Naive thymus-derived CD4-positive, alpha-beta T cell (primary cell): Measurements from ENCODE around the gene SLF2. TPM values are rescaled to one million over a fixed set of nuclear protein-coding genes. Genes with fewer than 3 reads are reported as not detected.

ENCODE experiments used
- ATAC-seq: fragments of 150-1000 bp; cut with Tn5 transposase; 2 replicates; pipeline ENCODE4 v1.10.0; 2021; ENCODE audit warnings: mild to moderate bottlenecking, moderate library complexity
- CTCF ChIA-PET: fragments of 350-600 bp; sonication (Branson Sonifier 250); formaldehyde crosslinking; loops from one replicate; lab custom pipeline; 2021; ENCODE audit warnings: antibody characterized with exemption; lab: Charles Lee
- POLR2A ChIA-PET: fragments of 350-600 bp; sonication (Branson Sonifier 250); formaldehyde crosslinking; loops from one replicate; lab custom pipeline; 2021; ENCODE audit warnings: antibody characterized with exemption, inconsistent platforms; lab: Charles Lee
- DNase-seq, 9 donors: peaks; one replicate each; pipeline versions ENCODE4 v3.0.0 to v3.0.0-alpha.2; 2020 to 2022; ENCODE audit warnings: mixed read lengths in 1 of 9
- H3K27ac ChIP-seq: one replicate; pipeline ENCODE4 v1.7.0; 2013; ENCODE audit warnings: mild to moderate bottlenecking, low read depth, low read length, moderate library complexity
- H3K27me3 ChIP-seq, 2 donors: one replicate each; pipeline ENCODE4 v1.7.0; 2013; ENCODE audit warnings: low read length in 2 of 2, mild to moderate bottlenecking in 2 of 2, moderate library complexity in 2 of 2; ENCODE audit not compliant: control insufficient read depth in 2 of 2, insufficient read depth in 2 of 2
- H3K36me3 ChIP-seq, 3 experiments: 1 replicate in 2 of 3; 2 replicates in 1 of 3; pipeline ENCODE4 v1.7.0; 2013; ENCODE audit warnings: low read length in 3 of 3, mild to moderate bottlenecking in 3 of 3, moderate library complexity in 1 of 3; ENCODE audit not compliant: insufficient read depth in 3 of 3, control insufficient read depth in 2 of 3
- H3K4me1 ChIP-seq, 2 donors: one replicate each; pipeline ENCODE4 v1.7.0; 2013; ENCODE audit warnings: low read length in 2 of 2, mild to moderate bottlenecking in 2 of 2, moderate library complexity in 1 of 2; ENCODE audit not compliant: control insufficient read depth in 2 of 2, insufficient read depth in 2 of 2
- H3K4me3 ChIP-seq: 2 replicates; pipeline ENCODE4 v1.7.0; 2013; ENCODE audit warnings: mild to moderate bottlenecking, low read length
- H3K9me3 ChIP-seq, 3 experiments: 1 replicate in 2 of 3; 2 replicates in 1 of 3; pipeline ENCODE4 v1.7.0; 2013; ENCODE audit warnings: low read length in 3 of 3; ENCODE audit not compliant: control insufficient read depth in 2 of 3
- H3K27ac Mint-ChIP-seq, 9 donors: one replicate each; pipeline ENCODE4 v1.8.0; 2020 to 2022; ENCODE audit warnings: mixed read lengths in 9 of 9, mild to moderate bottlenecking in 8 of 9, moderate library complexity in 5 of 9, inconsistent platforms in 2 of 9
- H3K27me3 Mint-ChIP-seq, 5 donors: one replicate each; pipeline ENCODE4 v1.8.0; 2021 to 2022; ENCODE audit warnings: mixed read lengths in 5 of 5, mild to moderate bottlenecking in 1 of 5
- H3K36me3 Mint-ChIP-seq, 5 donors: one replicate each; pipeline ENCODE4 v1.8.0; 2020 to 2022; ENCODE audit warnings: mixed read lengths in 5 of 5, mild to moderate bottlenecking in 3 of 5, inconsistent platforms in 1 of 5
- H3K4me1 Mint-ChIP-seq, 7 donors: one replicate each; pipeline ENCODE4 v1.8.0; 2020 to 2022; ENCODE audit warnings: mixed read lengths in 7 of 7, mild to moderate bottlenecking in 3 of 7, inconsistent platforms in 1 of 7
- H3K4me3 Mint-ChIP-seq, 10 donors: one replicate each; pipeline ENCODE4 v1.8.0; 2020 to 2022; ENCODE audit warnings: mild to moderate bottlenecking in 10 of 10, mixed read lengths in 10 of 10, moderate library complexity in 6 of 10, inconsistent platforms in 2 of 10
- H3K9me3 Mint-ChIP-seq, 11 donors: one replicate each; pipeline ENCODE4 v1.8.0; 2020 to 2022; ENCODE audit warnings: mixed read lengths in 11 of 11, mild to moderate bottlenecking in 4 of 11, inconsistent platforms in 1 of 11, moderate library complexity in 1 of 11
- intact Hi-C, 2 donors: fragments of 100-400 bp; cut with micrococcal nuclease; formaldehyde crosslinking; loops; one replicate each; pipeline ENCODE4 v1.15.1; 2023
- polyA plus RNA-seq, 2 donors: library from polyadenylated mRNA; unstranded; fragments of 300-500 nt; fragmentation: Illumina TruSeq; gene quantifications; one replicate each; pipeline ENCODE4 v1.2.3, GENCODE V29; 2021
- total RNA-seq, 6 experiments: library from RNA in 5 of 6; stranded (reverse) in 5 of 6; gene quantifications; 1 replicate in 5 of 6; 2 replicates in 1 of 6; pipeline ENCODE4 v1.2.3 and lab custom pipeline; 2021 to 2026

The SLF2 gene
- total and polyA plus RNA-seq, 7 experiments from 2014 or later: 10.9 to 43.7 (median 24.0) TPM

GRCh38 chr10:100998183-100998990 lies 85.6 kb downstream of the SLF2 start:
- Mint-ChIP-seq H3K27ac (peak overlapping the region; percentile 88 to 99 (median 94)), H3K27me3 (no peaks in the 10 kb centered on the region), H3K4me1 (peaks cover 15 to 37% (median 23%) of the 10 kb centered on the region in 7 donors), H3K9me3 (no peaks in the 10 kb centered on the region), H3K4me3 (peak overlapping the region; percentile 87 to 98 (median 92)), H3K36me3 (peaks cover 0 to 10% (median 3%) of the 10 kb centered on the region in 5 donors)
- peak overlapping the region; percentile 87 for H3K4me3 ChIP-seq
- H3K27ac ChIP-seq: peak overlapping the region; percentile 99
- no peaks in the 10 kb centered on the region for H3K27me3 ChIP-seq
- H3K36me3 ChIP-seq: peaks cover 0 to 23% (median 0%) of the 10 kb centered on the region in 3 experiments
- intact Hi-C loops: loop anchor here (1.0 to 5.0 kb wide), 4 partner anchors 62 to 436 kb away; partner anchors contain the start of genes BTRC (in 1 of the 2) and KAZALD1 (in 1 of the 2)
- ATAC-seq (peak; percentile 22), DNase-seq (peak; percentile 52 to 75 (median 68))
- ChIA-PET POLR2A (interaction anchor here (0.7 to 4.8 kb wide), 13 partner anchors 8 to 86 kb away, joined by 3 to 65 read pairs (median 5); partner anchors contain the start of genes MRPL43, PDZD7, SEMA4G and SFXN3), CTCF (interaction anchor here (0.7 to 7.9 kb wide), 13 partner anchors 8 to 1144 kb away, joined by 3 to 56 read pairs (median 3); partner anchors contain the start of genes KAZALD1, MRPL43, PDZD7 and SFXN3)
- no peaks in the 10 kb centered on the region for H3K9me3 ChIP-seq
- peaks cover 20 to 22% of the 10 kb centered on the region in 2 donors for H3K4me1 ChIP-seq

GRCh38 chr10:100998991-100999741 lies 86.4 kb downstream of the SLF2 start:
- no peaks in the 10 kb centered on the region for H3K27me3 Mint-ChIP-seq
- peak overlapping the region; percentile 87 for H3K4me3 ChIP-seq
- peaks cover 0 to 22% (median 0%) of the 10 kb centered on the region in 3 experiments for H3K36me3 ChIP-seq
- intact Hi-C loops: loop anchor here (1.0 to 5.0 kb wide), 8 partner anchors 15 to 464 kb away; partner anchors contain the start of genes SLF2 (in 2 of the 2), BTRC (in 1 of the 2), HIF1AN (in 1 of the 2) and KAZALD1 (in 1 of the 2)
- peak overlapping the region; percentile 88 to 99 (median 94) for H3K27ac Mint-ChIP-seq
- H3K36me3 Mint-ChIP-seq: peaks cover 0 to 10% (median 0%) of the 10 kb centered on the region in 5 donors
- ATAC-seq (peak; percentile 82), DNase-seq (peak; percentile 69 to 90 (median 82))
- no peaks in the 10 kb centered on the region for H3K9me3 Mint-ChIP-seq
- peaks cover 15 to 37% (median 23%) of the 10 kb centered on the region in 7 donors for H3K4me1 Mint-ChIP-seq
- no peaks in the 10 kb centered on the region for H3K9me3 ChIP-seq
- H3K27ac ChIP-seq: peak overlapping the region; percentile 99
- peak overlapping the region; percentile 87 to 98 (median 92) for H3K4me3 Mint-ChIP-seq
- H3K27me3 ChIP-seq: no peaks in the 10 kb centered on the region
- ChIA-PET CTCF (interaction anchor here (0.7 to 7.9 kb wide), 4 partner anchors 16 to 1921 kb away, joined by 3 to 56 read pairs (median 4); no protein-coding TSS in a partner anchor), POLR2A (interaction anchor here (0.7 to 4.8 kb wide), 8 partner anchors 9 to 86 kb away, joined by 3 to 65 read pairs (median 3); partner anchors contain the start of genes MRPL43, PDZD7, SEMA4G and SFXN3)
- H3K4me1 ChIP-seq: peaks cover 20 to 22% of the 10 kb centered on the region in 2 donors

GRCh38 chr10:100999742-101000126 lies 87.0 kb downstream of the SLF2 start, which contains the start of gene LZTS2:
LZTS2 (plus strand) TSS chr10:100999808; CDS start chr10:101002539, 2,731 bp downstream.
- H3K27ac Mint-ChIP-seq: peak within 1 kb of the TSS; percentile 88 to 99 (median 94)
- no peaks in the 10 kb centered on the region for H3K9me3 ChIP-seq
- H3K4me1 ChIP-seq: peaks cover 20 to 22% of the 10 kb centered on the region in 2 donors
- ChIA-PET CTCF (interaction anchor here (0.7 to 7.9 kb wide), 2 partner anchors 16 to 1921 kb away, joined by 3 to 56 read pairs; no protein-coding TSS in a partner anchor), POLR2A (interaction anchor here (0.9 to 4.8 kb wide), 5 partner anchors 8 to 31 kb away, joined by 3 to 65 read pairs (median 3); partner anchors contain the start of genes MRPL43, PDZD7, SFXN3 and TWNK)
- no peaks in the 10 kb centered on the region for H3K9me3 Mint-ChIP-seq
- H3K27me3 Mint-ChIP-seq: no peaks in the 10 kb centered on the region
- H3K4me3 ChIP-seq: peak within 1 kb of the TSS; percentile 87
- no peaks in the 10 kb centered on the region for H3K27me3 ChIP-seq
- no peak for DNase-seq
- peaks cover 0 to 17% (median 0%) of the 10 kb centered on the region in 3 experiments for H3K36me3 ChIP-seq
- H3K4me1 Mint-ChIP-seq: peaks cover 15 to 37% (median 23%) of the 10 kb centered on the region in 7 donors
- ATAC-seq: no peak
- H3K36me3 Mint-ChIP-seq: peaks cover 0 to 6% (median 0%) of the 10 kb centered on the region in 5 donors
- peak within 1 kb of the TSS; percentile 87 to 98 (median 92) for H3K4me3 Mint-ChIP-seq
- peak within 1 kb of the TSS; percentile 99 for H3K27ac ChIP-seq
- intact Hi-C loops: loop anchor here (1.0 to 5.0 kb wide), 7 partner anchors 15 to 464 kb away; partner anchors contain the start of genes SLF2 (in 2 of the 2), BTRC (in 1 of the 2), HIF1AN (in 1 of the 2) and KAZALD1 (in 1 of the 2)

GRCh38 chr10:101000127-101000914 lies 87.6 kb downstream of the SLF2 start:
- Histone ChIP-seq H3K27ac (peak overlapping the region; percentile 48), H3K36me3 (peaks cover 0 to 20% (median 0%) of the 10 kb centered on the region in 3 experiments), H3K9me3 (no peaks in the 10 kb centered on the region), H3K4me3 (peak overlapping the region; percentile 17), H3K4me1 (peaks cover 20 to 22% of the 10 kb centered on the region in 2 donors), H3K27me3 (no peaks in the 10 kb centered on the region)
- ATAC-seq (no peak), DNase-seq (no peak)
- Mint-ChIP-seq H3K27ac (peak overlapping the region; percentile 42 to 93 (median 70)), H3K27me3 (no peaks in the 10 kb centered on the region), H3K4me3 (peak overlapping the region; percentile 58 to 98 (median 79)), H3K4me1 (peaks cover 15 to 37% (median 23%) of the 10 kb centered on the region in 7 donors), H3K9me3 (no peaks in the 10 kb centered on the region), H3K36me3 (peaks cover 0 to 6% (median 0%) of the 10 kb centered on the region in 5 donors)
- ChIA-PET POLR2A (interaction anchor here (4.8 kb wide), 1 partner anchor 31 kb away, joined by 34 read pairs; the partner anchor contains the start of genes PDZD7 and SFXN3), CTCF (interaction anchor here (7.9 kb wide), 1 partner anchor 15 kb away, joined by 56 read pairs; no protein-coding TSS in a partner anchor)
- intact Hi-C loops: no loop called here

GRCh38 chr10:101000915-101001658 lies 88.3 kb downstream of the SLF2 start:
- Mint-ChIP-seq H3K9me3 (no peaks in the 10 kb centered on the region), H3K36me3 (peaks cover 0 to 6% (median 0%) of the 10 kb centered on the region in 5 donors), H3K27me3 (no peaks in the 10 kb centered on the region), H3K4me1 (peaks cover 15 to 32% (median 22%) of the 10 kb centered on the region in 7 donors), H3K4me3 (peak overlapping the region; percentile 58 to 98 (median 76)), H3K27ac (peak overlapping the region; percentile 44 to 78 (median 68))
- ChIA-PET CTCF (interaction anchor here (7.9 kb wide), 1 partner anchor 14 kb away, joined by 56 read pairs; no protein-coding TSS in a partner anchor), POLR2A (interaction anchor here (0.6 to 4.8 kb wide), 2 partner anchors 11 to 30 kb away, joined by 4 to 34 read pairs; partner anchors contain the start of genes PDZD7 and SFXN3)
- peaks cover 0 to 27% (median 0%) of the 10 kb centered on the region in 3 experiments for H3K36me3 ChIP-seq
- no peaks in the 10 kb centered on the region for H3K9me3 ChIP-seq
- H3K27ac ChIP-seq: no peak overlapping the region
- peaks cover 20 to 22% of the 10 kb centered on the region in 2 donors for H3K4me1 ChIP-seq
- intact Hi-C loops: no loop called here
- no peaks in the 10 kb centered on the region for H3K27me3 ChIP-seq
- no peak overlapping the region for H3K4me3 ChIP-seq
- no peak for ATAC-seq
- no peak for DNase-seq
